ENCODE measurements around the gene NACC2. TPM values are rescaled to one million over a fixed set of nuclear protein-coding genes. Genes with fewer than 3 reads are reported as not detected.
A peak's percentile ranks its signal among the peaks of the same experiment; 100 is the strongest.

Gene NACC2
- polyA plus RNA-seq, 3 donors = 8.1 to 32.4 (median 8.7) TPM

- Histone ChIP-seq H3K79me2 (ENCODE audit: insufficient read depth, low read length) (no peaks in the 10 kb centered on the region), H3K4me1 (ENCODE audit: control insufficient read depth in 1 of 2, insufficient read depth in 2 of 2, low read length in 2 of 2) (peaks cover 27 to 30% of the 10 kb centered on the region in 2 donors), H3K4me2 (replicated peaks; ENCODE audit: extremely low read depth, low read length, poor library complexity, severe bottlenecking) (no peak overlapping the region), H3K4me3 (replicated peaks in 1 of 3; ENCODE audit: low read depth in 2 of 3, low read length in 3 of 3) (no peak overlapping the region), H3K9me3 (replicated peaks in 1 of 2; ENCODE audit: control insufficient read depth in 1 of 2, insufficient read depth in 1 of 2, low read length in 2 of 2) (no peaks in the 10 kb centered on the region), H2AFZ (ENCODE audit: insufficient read depth, low read depth, low read length, poor library complexity, severe bottlenecking) (no peak overlapping the region), H3K27ac (ENCODE audit: low read depth in 1 of 2, low read length in 2 of 2) (no peak overlapping the region), H4K20me1 (ENCODE audit: insufficient read depth, low read length) (no peaks in the 10 kb centered on the region), H3K36me3 (replicated peaks in 1 of 2; ENCODE audit: control insufficient read depth in 1 of 2, insufficient read depth in 2 of 2, low read length in 2 of 2) (no peaks in the 10 kb centered on the region), H3K9ac (ENCODE audit: insufficient read depth, low read length, poor library complexity, severe bottlenecking) (no peak overlapping the region), H3K27me3 (ENCODE audit: control insufficient read depth in 2 of 2, insufficient read depth in 2 of 2, low read length in 2 of 2) (no peaks in the 10 kb centered on the region)
- H3K4me3 Mint-ChIP-seq = peak overlapping the region in 1 of 2 donors; percentile 35
- peaks cover 29% of the 10 kb centered on the region for H3K4me1 Mint-ChIP-seq
- no peak for TF ChIP-seq CTCF (IDR thresholded peaks at IDR 0.05)
- peaks cover 0 to 7% (median 0%) of the 10 kb centered on the region in 7 donors for H3K9me3 Mint-ChIP-seq
- peak overlapping the region in 1 of 7 donors; percentile 21 for H3K27ac Mint-ChIP-seq
- no peaks in the 10 kb centered on the region for H3K36me3 Mint-ChIP-seq
- intact Hi-C loops (cut with micrococcal nuclease) = no loop called here
- 61% methylated on average over 32 of the region's 34 CpGs for WGBS (ENCODE audit: insufficient coverage)
- H3K27me3 Mint-ChIP-seq (ENCODE audit: low read depth in 3 of 3) = peaks cover 0 to 7% (median 0%) of the 10 kb centered on the region in 3 donors
- no peak for DNase-seq
Observed at GRCh38 chr9:135997090-135998015, 97.7 kb downstream of the NACC2 start.

GRCh38 chr9:135995816-135996215 is 99.3 kb downstream of the NACC2 start:
- H3K4me1 Mint-ChIP-seq = peaks cover 43% of the 10 kb centered on the region
- H3K27ac Mint-ChIP-seq = no peak overlapping the region
- Histone ChIP-seq H3K4me3 (replicated peaks in 1 of 3; ENCODE audit: low read depth in 2 of 3, low read length in 3 of 3) (no peak overlapping the region), H3K27me3 (ENCODE audit: control insufficient read depth in 2 of 2, insufficient read depth in 2 of 2, low read length in 2 of 2) (no peaks in the 10 kb centered on the region), H3K4me1 (ENCODE audit: control insufficient read depth in 1 of 2, insufficient read depth in 2 of 2, low read length in 2 of 2) (peaks cover 43 to 45% of the 10 kb centered on the region in 2 donors), H3K27ac (ENCODE audit: low read depth in 1 of 2, low read length in 2 of 2) (no peak overlapping the region), H2AFZ (ENCODE audit: insufficient read depth, low read depth, low read length, poor library complexity, severe bottlenecking) (no peak overlapping the region), H3K4me2 (replicated peaks; ENCODE audit: extremely low read depth, low read length, poor library complexity, severe bottlenecking) (no peak overlapping the region), H3K9me3 (replicated peaks in 1 of 2; ENCODE audit: control insufficient read depth in 1 of 2, insufficient read depth in 1 of 2, low read length in 2 of 2) (no peaks in the 10 kb centered on the region), H3K9ac (ENCODE audit: insufficient read depth, low read length, poor library complexity, severe bottlenecking) (no peak overlapping the region), H3K79me2 (ENCODE audit: insufficient read depth, low read length) (no peaks in the 10 kb centered on the region), H3K36me3 (replicated peaks in 1 of 2; ENCODE audit: control insufficient read depth in 1 of 2, insufficient read depth in 2 of 2, low read length in 2 of 2) (no peaks in the 10 kb centered on the region), H4K20me1 (ENCODE audit: insufficient read depth, low read length) (no peaks in the 10 kb centered on the region)
- no peak for TF ChIP-seq CTCF (IDR thresholded peaks at IDR 0.05)
- H3K36me3 Mint-ChIP-seq = no peaks in the 10 kb centered on the region
- no peak for DNase-seq
- intact Hi-C loops (cut with micrococcal nuclease) = no loop called here
- WGBS (ENCODE audit: insufficient coverage) = 96% methylated on average over 21 of the region's 21 CpGs
- peak overlapping the region in 1 of 2 donors; percentile 26 for H3K4me3 Mint-ChIP-seq
- H3K27me3 Mint-ChIP-seq (ENCODE audit: low read depth in 3 of 3) = peaks cover 0 to 4% (median 0%) of the 10 kb centered on the region in 3 donors
- H3K9me3 Mint-ChIP-seq = no peaks in the 10 kb centered on the region

Data from CD14-positive monocyte (primary cell).